GM12873 (cell line): ENCODE data around the gene SLC49A3.

Source experiments
- CTCF ChIP-seq: IDR thresholded peaks from 2 replicates; pipeline ENCODE4 v1.5.1; 2012; ENCODE audit warnings: low read depth, mild to moderate bottlenecking, moderate library complexity, low read length, control low read depth; ENCODE audit not compliant: insufficient read depth; ENCODE audit errors: missing control alignments

Gene SLC49A3

GRCh38 chr4:714087-714486 lies 25.1 kb upstream of the SLC49A3 start:
- TF ChIP-seq CTCF, result no peak

- TF ChIP-seq CTCF, result no peak
Measured at GRCh38 chr4:712916-713632, 24.1 kb upstream of the SLC49A3 start.

- no peak for TF ChIP-seq CTCF
Measured at GRCh38 chr4:712093-712492, 23.1 kb upstream of the SLC49A3 start.

- TF ChIP-seq CTCF, result no peak
Measured at GRCh38 chr4:710916-711315, 22.0 kb upstream of the SLC49A3 start.

- TF ChIP-seq CTCF, result no peak
Measured at GRCh38 chr4:710116-710515, 21.2 kb upstream of the SLC49A3 start.

- TF ChIP-seq CTCF, result no peak
Measured at GRCh38 chr4:709348-709747, 20.4 kb upstream of the SLC49A3 start.

GRCh38 chr4:708631-708933 lies 19.6 kb upstream of the SLC49A3 start:
- TF ChIP-seq CTCF, result no peak
